Activated effector memory CD4-positive, alpha-beta T cell treated with anti-CD3 and anti-CD28 coated beads, Interleukin-2, amount 50 U/mL, for 16 hours (primary cell): ENCODE measurements around the gene PKMYT1.

Source experiments
- DNase-seq: peaks from one replicate; pipeline ENCODE4 v3.0.0-alpha.2; 2020

The PKMYT1 gene

DNA sequence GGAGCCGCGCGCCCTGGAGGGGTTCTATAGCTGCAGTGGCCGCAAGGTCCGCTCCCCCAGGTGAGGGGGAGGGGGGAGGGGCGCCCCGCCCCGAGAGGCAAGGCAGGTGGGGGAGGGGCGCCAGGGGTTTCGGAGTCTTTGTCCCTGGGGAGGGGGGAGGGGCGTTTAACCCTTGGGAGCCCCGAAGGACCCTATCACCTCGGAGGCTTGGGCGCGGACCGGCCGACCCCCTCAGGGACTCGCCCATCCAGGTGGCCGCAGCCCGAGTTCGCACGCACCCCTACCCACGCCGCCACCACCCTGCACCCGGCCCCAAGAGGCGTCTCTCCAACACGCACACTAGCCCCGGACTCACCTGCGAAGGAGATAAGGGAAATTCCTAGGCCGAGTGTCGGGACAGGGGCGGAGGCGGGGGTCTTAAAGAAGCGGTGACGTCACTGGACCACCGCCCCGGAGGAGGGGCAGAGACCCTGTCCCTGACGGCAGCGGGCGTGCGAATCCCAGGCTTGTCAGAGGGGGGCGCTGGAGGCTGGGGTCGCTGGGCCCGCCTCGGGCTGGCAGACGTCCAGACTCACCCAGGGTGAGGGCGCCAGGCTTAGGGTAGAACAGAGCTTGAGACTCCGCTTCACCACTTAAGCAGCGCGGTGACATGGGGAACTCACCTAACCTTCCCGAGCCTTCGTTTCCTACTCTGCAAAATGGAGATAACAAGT, 37.7 kb upstream of the PKMYT1 start, which contains the start of gene CLDN6:
Gene CLDN6, minus strand, starts transcription at position 390 of the 713 bp plus-strand sequence. CDS start 2,162 bp downstream, outside the sequence.
- peak; percentile 75 for DNase-seq

- no peak for DNase-seq
These were observed 37.1 kb upstream of the PKMYT1 start for GRCh38 chr16:3017344-3017743.

GRCh38 chr16:3015865-3016521, 35.7 kb upstream of the PKMYT1 start:
- no peak for DNase-seq

- no peak for DNase-seq
These were observed 34.7 kb upstream of the PKMYT1 start for GRCh38 chr16:3014971-3015370.

DNA sequence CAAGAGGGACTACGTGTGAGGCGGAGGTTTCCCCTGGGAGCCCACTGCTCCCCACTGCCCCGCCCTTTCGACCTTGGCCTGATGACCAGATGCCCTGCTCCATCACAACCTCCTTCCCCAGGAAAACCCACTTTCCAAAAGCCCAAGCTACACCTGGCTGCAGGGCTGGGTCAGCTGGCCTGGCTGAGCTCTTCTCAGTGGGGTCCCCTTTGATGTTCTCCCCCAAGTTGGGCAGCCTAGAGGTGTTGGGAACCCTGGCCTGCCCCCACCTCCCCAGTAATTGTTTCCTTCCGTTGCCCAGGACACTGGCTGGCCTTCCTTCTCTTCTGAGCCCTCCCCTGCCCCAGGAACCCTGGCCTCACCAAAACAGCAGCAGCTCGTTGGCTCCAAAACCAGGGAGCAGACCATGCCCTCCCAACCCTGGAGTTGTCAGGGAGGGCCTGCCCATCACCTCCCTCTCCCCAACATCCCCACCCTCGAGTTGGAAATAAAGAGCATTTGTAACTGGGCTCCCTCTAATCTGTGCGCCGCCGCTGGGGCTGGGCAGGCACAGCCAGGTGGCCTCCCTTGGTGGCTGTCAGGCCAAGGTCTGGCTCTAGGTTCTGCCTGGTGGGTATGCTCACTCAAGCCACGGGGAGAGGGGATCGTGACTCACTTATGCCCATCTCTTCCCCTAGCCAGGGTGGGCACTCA, 33.9 kb upstream of the PKMYT1 start:
- DNase-seq, result no peak

DNA sequence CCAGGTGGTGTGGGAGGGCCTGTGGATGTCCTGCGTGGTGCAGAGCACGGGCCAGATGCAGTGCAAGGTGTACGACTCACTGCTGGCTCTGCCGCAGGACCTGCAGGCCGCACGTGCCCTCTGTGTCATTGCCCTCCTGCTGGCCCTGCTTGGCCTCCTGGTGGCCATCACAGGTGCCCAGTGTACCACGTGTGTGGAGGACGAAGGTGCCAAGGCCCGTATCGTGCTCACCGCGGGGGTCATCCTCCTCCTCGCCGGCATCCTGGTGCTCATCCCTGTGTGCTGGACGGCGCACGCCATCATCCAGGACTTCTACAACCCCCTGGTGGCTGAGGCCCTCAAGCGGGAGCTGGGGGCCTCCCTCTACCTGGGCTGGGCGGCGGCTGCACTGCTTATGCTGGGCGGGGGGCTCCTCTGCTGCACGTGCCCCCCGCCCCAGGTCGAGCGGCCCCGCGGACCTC, 33.3 kb upstream of the PKMYT1 start:
- DNase-seq, result no peak

GRCh38 chr16:3012828-3013420, 32.7 kb upstream of the PKMYT1 start, which contains the start of gene CLDN9:
CLDN9 (plus strand) TSS chr16:3012923; CDS start chr16:3013363, 440 bp downstream.
- DNase-seq, result no peak

DNA sequence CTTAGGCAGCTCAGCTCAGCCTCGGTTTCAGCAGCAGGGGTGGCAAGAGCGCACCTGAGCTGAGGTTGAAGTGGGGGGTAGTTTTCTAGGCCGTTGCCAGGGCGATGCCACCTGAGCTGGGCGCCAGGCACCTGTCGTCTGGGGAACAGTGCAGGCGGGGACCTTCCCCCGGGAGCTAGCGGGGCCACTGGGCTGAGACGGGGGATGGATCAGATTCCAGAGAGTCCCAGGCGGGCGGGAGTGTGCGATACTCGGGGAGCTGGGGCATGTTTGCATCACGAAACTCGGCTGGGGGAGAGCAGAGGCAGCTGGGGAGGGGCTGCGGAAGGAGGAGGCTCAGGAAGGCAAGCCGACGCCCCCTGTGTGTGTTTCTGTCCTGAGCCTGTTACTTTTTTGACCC, 32.0 kb upstream of the PKMYT1 start:
- DNase-seq, result no peak

DNA sequence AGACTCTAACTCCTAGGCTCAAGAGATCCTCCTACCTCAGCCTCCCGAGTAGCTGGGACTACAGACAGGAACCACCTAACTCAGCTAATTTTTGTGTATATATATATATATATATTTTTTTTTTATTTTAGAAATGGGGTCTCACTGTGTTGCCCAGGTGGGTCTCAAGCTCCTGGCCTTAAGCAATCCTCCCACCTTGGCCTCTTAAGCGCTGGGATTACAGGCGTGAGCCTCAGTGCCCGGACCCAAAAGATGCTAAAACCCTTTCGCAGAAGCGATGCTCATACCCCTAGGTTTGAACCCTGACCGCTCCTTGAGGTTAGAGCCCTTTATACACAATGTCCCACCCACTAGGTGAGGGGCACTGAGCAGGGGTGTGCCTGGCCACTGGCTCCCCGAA, 30.3 kb upstream of the PKMYT1 start:
- no peak for DNase-seq

- no peak for DNase-seq
These were observed 29.5 kb upstream of the PKMYT1 start for GRCh38 chr16:3009568-3010390.

DNA sequence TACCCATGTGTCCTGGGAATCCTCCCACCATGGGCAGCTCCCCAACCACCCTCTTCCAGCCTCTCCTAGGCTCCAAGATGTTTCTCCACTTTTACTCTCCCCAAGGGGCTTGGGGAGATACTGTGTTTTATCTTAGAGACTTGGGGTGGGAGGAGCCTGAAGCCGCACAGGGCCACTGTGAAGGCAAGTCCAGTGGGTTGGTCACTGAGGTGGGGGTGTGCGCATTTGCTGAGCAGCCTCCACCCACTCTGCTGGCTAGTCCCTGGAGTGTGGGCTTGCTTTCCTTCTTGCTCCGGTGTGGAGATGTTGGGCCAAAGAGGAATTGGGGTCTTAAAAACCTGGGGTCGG, 28.4 kb upstream of the PKMYT1 start:
- DNase-seq, result no peak

DNA sequence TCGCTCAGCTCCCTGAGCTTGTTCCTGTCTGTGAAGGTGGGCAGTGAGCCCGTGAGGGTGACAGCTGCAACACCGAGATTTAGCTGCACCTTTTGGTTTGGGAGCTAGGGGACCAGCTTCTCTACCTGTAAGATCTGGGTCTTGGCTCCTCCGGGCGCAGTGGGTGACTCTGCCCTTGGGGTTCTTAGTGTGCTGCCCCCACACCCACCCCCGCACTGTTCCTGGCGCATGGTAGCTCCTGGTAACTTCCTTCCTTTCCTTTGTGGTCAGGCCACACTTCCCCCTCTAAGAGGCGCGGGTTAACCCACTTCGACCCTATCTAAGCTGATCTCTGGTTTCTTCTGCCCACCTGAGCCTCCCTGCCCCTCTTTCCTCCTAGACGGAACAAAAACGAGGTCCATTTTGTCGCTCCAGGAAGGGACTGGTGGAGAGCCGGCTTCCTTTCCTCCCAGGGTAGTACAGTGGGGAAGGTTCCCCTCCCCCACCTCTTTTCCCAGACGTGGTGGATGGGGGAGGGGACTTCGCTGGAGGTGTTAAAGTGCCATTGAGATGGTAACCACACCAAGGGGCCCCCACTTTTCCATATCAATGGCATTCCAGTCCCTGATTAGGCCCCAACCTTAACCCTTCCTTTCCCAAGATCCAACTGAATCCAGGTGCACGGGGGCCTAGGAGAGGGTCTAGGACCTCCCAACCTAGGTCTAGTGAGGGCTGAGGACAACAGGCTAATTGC, 27.9 kb upstream of the PKMYT1 start:
- DNase-seq, result no peak

- no peak for DNase-seq
These were observed 27.1 kb upstream of the PKMYT1 start for GRCh38 chr16:3007059-3007956.

- peak; percentile 69 for DNase-seq
These were observed 24.6 kb upstream of the PKMYT1 start for GRCh38 chr16:3004781-3005284.

GRCh38 chr16:3004319-3004718, 24.1 kb upstream of the PKMYT1 start:
- no peak for DNase-seq

DNA sequence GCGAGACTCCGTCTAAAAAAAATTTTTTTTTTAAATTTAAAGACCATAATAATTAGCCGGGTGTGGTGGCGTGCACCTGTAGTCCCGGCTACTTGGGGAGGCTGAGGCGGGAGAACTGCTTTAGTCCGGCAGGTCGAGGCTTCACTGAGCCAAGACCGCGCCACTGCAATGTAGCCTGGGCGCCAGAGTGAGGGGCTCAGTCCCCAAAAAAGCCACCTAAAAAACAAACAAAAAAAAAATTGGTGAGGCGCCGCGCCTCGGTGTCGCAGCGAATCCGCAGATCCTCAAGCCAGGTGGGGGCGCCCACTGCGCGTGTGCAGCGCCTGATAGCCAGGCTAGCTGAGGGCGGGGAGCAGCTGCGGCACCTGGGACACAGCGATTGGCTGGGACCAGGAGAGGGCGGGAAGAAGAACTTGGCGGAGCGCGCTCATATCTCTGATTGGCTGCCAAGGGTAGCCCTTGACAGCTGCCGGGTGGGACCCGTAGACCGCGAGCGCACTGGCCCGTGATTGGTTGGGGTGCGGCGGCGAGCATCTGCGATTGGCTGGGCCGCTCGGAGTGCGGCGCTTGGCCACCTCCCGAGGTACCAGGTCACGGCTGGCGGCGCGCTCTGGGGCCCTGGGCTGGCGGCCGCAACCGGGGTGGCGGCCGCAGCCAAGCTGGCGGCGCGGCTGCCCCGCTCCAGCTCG, 23.5 kb upstream of the PKMYT1 start:
- DNase-seq, result peak; percentile 99

DNA sequence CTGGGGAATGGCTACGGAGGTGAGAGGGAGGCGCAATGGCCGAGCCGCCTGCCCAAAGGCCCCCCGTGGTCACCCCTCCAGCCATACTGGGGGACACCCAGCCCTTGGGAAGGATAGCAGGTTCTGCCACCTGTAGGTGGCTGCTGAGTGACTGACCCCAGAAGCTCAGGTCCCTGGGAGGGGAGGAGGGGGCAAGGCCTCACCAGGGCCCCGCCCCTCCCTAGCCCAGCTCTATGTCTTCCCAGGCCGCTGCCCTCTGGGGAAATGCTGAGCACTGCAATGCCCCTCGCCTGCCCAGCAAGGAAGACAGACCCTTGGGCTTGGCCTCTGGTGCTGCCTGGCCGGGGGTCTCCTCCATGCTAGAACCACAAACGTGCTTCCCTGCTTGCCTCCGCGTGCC, 21.1 kb upstream of the PKMYT1 start:
- no peak for DNase-seq

DNA sequence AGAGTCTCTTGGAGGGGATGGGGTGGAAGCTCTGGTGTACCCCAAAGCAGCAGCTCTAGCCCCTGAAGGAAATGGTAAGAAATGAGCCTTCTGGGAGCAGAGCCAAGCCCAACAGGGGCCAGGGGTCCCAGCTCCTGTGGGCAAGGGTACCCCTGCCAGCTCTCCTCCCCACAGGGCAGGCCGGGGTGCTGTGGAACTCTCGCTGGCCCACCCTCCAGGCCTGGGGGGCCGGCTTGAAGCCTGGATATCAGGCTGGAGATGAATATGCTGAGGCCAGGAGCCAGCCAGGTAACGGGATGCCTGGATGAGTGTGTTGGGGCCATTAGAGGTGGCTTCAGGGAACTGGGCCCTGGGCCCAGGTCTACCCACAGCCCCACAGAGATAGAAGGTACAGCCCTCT, 20.3 kb upstream of the PKMYT1 start:
- no peak for DNase-seq

DNA sequence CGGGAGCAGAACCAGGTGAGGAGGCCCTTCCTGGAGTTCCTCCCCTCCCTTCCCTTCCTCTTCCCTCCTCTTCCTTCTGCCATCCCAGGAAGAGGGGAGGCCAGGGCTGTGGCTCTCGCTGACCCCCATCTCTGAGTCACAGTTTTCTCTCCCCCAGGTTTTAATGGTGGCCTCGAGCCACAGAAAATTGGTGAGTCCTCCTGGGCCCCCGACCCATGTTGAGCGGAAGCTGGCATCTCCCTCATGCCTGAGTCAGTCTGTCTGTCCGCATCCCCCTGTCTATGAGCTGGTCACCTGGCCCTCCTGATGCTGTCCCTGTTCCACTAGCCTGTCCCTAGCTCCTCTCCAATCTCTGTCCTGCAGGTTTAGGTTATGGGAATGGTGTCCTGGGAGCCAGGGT, 19.7 kb upstream of the PKMYT1 start:
- DNase-seq, result no peak

DNA sequence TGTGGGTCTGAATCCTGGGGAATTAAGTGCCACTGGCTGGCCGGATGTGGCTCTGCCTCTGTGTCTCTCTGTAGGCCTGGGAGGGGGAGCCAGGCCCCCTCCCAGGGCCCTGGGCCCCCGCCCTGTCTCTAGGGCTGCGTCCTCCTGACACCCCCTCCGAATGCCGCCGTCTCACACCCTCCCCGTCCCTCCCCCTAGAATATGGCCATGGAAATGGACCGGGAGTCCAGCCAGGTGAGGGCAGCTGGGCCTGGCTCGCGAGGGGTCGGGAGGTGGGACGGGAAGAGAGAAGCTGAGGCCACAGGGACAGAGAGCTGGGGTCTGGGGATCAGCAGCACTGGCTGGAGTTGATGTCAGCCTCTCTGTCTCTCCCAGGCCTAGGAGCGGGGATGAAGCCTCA, 16.1 kb upstream of the PKMYT1 start:
- DNase-seq, result no peak
